GM18508 (cell line): ENCODE data around the gene CLDN5.

Source experiments
- ATAC-seq: cut with Tn5 transposase; IDR thresholded peaks from one replicate; pipeline ENCODE4 v1.9.1; 2021; ENCODE audit warnings: moderate number of reproducible peaks; ENCODE audit not compliant: insufficient read depth, unreplicated experiment

CLDN5 gene

DNA sequence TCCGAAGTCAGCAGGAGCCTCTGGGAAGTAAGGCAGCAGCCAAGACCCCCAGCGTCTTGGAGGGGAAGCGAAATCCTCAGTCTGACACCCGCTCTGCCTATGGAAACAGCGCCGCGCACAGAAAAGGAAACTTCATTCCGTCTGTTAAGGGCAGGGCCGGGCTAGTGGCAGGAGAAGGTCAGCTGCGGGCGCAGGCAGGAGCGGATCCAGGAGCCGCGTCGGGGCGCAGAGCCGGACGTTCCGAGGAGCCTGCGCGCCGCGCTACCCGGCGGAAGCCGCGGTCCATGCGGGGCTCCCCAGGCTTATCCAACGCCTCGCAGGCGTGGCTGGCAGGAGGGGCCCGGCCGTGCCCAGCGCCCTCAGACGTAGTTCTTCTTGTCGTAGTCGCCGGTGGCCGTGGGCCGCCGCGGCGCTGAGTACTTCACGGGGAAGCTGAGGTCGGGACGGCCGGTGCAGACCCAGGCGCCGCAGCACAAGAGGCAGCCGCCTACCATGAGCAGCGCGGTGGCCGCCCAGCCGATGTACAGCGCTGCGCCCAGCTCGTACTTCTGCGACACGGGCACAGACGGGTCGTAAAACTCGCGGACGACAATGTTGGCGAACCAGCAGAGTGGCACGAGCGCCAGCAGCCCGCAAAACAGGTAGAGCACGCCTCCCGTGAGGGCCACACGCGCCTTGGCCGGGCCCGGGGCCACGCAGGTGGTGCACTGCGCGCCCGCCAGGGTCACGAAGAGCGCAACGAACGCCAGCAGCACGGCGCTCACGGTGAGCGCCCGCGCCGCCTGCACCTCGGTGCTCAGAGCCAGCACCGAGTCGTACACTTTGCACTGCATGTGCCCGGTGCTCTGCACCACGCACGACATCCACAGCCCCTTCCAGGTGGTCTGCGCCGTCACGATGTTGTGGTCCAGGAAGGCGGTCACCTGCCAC lies 705 bp downstream of the CLDN5 start:
- ATAC-seq: no peak

DNA sequence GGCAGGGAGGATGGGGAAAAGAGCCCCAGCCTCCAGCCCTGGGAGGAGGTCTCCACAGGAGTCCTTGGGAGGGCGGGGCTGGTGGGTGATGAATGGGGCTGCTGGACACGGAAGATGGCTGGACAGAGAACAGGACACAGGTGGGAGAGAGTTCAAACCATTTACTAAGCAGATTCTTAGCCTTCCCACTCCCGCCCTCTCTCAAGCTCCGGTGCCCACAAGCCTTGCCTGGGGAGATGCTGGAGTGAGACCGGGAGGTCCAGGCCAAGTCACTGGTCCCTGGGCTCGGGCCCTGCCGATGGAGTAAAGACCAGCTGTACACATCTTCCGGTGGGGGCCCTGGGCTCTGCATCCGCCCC lies 1.4 kb downstream of the CLDN5 start:
- ATAC-seq: no peak

DNA sequence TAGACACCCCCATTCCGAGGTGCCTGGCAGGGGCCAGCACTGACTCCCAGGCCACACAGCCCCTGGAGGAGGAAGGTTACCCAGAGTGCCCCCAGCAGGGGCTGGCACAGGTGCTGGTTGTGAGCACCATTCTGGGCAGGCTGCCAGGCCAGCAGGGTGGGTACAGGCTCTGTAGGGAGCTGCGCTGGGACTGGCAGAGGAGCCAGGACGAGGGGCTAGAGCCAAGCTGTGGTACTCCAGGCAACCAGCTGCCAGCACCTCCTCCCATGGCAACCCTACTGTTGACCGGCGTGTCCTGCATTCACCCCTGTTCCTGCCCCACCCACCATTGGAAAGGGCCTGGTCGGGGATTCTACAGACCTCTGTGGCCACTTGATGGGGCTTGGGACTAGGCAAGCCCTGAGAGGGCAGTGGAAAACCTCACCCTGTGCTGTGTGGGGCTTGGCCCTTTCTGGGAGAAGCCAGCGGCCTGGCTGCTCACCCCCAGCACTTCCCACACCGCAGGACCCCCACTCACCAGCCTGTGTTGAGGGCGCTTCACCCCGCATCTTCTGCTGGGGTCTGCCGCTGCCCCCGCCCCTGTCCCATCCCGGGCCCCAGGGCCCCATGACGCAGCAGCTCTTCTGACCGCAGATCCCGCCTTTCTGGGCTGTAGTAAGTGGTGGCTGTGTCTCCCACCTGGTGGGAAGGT lies 1.9 kb downstream of the CLDN5 start:
- ATAC-seq: no peak

DNA sequence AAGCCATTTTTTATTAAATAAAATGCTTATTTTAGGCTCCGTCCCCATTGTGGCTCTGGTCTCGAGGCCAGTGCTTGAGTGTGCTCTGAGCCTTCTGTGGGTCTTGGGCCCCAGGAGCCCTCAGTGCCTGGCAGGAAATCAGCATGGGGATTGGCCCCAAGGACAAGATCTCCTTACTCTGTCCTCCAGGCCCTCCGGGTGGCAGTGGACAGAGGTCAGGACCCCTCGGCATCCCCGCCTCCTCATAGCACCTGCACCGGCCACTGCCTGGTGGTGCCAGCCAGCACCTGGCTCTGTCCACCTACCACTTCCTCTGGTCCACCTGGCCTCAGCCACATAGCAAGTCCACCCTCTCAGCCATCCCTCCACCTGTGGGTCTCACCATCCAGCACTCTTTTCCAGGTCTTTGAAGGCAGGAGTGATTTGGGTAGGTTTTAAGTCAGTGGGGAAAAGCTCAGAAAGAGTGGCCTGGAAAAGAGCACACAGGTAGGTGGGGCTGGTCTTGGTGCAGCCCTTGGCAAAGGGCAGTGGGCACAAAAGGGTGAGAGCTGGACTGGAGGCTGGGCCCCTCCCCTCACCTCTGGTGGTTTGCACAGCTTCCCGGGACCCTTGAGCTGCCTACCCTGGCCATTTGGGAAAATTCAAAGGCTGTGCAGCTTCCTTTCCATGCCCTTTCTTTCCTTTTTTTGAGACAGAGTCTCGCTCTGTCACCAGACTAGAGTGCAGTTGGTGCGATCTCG lies 3.5 kb downstream of the CLDN5 start:
- ATAC-seq: no peak

DNA sequence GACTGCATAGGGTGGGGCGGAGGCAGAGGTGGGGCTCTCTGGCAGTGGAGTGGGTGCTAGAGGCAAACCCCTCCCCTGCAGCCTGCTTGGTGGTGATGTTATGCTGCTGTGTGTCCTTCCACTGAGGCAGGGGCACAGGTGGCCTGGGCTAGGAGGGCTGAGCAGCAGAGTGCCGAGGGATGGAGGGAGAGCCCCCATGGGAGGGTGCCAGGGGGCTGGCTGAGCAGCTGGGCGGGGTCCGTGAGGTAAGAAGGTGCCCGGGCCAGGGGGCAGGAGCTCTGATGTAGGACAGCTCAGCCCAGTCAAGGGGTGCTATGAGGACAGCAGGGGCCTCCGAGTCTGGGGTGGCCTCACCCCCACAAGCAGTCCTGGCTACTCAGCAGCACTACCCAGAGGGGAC lies 4.2 kb downstream of the CLDN5 start:
- ATAC-seq: no peak

DNA sequence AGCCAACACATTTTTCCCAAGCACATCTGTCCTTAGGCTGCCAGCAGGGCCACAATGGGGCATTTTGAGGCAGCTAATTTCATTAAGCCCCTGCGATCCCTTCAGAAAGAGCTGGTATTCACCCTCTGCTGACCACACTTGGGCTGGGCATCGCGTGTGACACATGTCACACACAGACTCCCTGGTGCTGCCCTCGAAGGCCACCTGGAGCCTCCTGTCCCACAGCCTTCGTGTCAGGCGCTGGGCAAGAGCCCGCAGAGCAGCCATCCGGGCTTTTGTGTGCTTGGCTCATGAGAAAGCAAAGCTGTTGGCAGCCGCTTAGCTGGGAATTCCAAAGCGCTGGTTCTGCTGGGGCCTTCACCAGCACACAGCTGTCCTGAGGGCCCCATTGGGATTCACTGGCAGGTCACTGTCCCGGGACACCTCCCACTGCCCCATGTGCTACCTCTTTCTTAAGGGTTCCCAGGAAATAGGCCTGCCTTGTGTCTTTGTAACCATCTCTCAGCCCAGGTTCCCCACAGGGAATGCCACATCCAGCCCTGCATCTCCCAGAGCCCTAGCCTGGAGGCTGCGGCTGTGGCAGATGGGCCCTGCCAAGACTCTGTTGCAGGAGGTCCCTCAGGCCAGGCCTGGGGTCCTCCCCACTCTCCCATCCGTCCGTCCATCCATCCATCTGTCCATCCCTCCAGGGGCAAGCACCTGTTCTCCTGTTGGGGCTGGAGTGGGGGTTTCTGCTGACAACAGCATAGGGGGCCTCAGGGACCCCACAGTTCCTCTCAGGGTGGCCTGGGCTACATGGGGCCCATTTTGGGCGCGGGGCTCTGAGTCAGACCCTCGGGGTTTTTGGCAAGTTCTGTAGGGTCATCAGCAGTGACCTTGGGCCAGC lies 4.9 kb downstream of the CLDN5 start:
- ATAC-seq: no peak

DNA sequence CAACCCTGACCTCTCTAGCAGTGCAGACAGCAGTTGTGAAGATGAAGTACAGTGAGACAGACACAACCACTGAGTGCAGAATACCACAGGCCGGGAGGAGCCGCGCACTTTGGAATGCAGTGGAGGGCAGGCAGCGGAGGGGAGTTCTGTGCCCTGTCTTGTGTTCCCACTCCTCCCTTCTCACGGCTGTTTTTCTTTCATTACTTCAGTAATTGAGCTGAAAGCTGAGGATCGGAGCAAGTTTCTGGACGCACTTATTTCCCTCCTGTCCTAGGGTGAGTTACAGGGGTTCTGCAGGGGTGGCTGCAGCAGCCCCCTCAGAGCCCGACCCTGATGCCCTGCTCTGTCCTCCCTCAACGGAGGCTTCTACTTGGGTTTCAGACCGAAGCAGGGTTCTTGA lies 5.6 kb downstream of the CLDN5 start:
- ATAC-seq: no peak

DNA sequence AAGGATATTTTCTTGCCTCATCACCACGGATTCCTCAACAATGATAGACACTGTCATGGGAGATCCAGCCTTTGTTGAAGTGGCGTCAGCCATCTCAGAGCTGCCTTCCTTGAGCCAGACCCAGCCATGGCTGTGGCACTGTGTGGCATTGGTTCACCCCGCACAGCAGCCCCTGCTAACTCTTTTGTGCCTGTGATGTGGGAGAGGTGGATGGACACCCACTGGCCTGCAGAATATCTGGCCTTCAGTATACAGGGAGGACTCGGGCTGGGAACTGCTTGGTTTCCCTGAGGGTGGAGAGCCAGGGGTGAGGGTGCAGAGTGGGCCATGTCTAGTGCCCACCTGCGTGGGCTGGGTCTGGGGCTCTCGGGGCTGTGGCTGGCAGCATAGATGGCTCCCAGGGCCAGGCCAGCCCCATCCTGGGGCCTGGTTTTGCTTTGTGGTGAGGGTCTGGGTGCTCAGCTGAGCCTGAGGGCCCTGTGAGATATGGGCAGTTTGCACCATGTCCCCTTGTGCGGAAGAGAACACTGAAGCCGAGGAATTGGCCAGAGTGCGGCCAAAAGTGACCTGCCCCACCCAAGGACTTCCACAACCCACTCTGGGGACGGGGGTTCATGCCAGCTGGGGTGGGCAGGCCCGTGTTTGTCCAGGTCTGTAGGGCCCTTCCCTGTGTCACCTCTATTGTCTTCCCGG lies 6.1 kb downstream of the CLDN5 start:
- no peak for ATAC-seq

DNA sequence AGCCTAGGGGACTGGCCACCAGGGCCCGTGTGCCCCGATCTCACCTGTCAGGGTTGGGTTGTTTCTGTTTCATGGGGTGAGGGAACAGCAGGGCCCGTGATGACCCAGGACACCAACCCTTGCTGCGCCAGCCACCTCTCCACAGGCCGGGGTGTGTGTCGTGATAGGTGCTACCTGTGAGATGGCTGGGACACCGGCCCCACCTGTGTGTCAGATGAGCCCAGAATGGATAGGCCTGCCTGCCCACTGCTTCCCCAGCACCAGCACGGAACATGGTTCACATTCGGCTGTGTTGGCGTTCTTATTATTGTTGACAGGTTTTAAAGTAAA lies 7.1 kb downstream of the CLDN5 start:
- no peak for ATAC-seq

DNA sequence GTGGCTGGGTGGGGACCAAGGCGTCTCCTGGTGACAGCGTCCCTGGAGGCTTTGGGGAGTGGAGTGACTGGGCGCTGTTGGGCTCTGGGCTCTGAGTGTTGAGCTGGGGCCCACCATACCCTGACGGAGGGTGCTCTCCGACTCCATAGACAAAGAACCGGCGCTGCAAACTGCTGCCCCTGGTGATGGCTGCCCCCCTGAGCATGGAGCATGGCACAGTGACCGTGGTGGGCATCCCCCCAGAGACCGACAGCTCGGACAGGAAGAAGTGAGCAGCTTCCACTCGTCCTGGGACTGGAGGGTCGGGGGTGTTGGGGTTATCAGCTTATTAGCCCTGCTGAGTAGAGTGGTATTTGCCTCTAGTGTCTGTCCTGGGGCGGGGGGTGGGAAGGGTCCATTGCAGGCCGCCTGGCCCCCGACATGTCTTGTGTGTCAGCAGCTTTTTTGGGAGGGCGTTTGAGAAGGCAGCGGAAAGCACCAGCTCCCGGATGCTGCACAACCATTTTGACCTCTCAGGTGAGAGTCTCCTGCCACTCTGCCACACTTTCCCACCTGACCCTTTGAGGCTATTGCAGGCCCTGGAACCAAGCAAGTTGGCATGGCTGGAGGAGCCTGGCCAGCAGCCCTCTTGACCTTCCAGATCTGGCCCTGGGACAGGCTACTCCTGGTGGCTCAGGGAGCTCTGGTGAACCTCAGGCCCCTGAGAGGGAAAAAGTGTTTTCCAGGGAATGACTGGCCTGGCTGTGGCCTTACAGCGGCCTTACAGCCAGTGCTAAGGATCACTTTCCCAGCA lies 7.6 kb downstream of the CLDN5 start:
- no peak for ATAC-seq

DNA sequence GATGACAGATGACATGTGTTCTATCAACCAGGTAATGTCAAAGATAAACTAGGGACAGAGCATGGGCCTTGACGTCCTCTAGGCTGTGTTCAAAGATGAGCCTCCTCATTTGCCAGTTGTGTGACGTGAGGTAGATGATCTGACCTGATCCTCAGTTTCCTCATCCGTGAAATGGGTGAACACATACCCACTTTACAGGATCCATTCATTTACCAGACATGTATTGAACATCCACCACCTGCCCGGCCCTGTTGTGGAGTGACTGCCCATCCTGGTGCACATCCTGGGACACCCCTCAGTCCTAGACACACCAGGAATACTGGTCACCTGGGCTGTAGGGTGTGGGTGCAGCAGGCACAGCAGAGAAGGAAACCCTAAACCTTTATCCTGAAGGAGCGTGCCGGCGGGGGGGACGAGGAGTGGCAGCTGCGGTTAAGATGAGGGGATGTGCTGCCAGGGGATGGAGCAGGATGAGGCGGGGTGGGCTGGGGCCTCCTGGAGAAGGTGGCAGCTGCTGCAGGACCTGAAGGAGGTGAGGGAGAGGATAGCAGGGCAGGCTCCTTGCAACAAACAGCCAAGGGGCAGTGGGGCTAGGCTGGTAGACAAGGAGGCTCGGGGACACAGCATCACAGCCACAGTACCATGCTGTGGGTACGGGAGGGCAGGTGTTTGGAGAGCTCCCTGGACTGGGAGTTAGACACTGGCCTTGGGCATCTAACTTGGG lies 8.4 kb downstream of the CLDN5 start:
- ATAC-seq: no peak

DNA sequence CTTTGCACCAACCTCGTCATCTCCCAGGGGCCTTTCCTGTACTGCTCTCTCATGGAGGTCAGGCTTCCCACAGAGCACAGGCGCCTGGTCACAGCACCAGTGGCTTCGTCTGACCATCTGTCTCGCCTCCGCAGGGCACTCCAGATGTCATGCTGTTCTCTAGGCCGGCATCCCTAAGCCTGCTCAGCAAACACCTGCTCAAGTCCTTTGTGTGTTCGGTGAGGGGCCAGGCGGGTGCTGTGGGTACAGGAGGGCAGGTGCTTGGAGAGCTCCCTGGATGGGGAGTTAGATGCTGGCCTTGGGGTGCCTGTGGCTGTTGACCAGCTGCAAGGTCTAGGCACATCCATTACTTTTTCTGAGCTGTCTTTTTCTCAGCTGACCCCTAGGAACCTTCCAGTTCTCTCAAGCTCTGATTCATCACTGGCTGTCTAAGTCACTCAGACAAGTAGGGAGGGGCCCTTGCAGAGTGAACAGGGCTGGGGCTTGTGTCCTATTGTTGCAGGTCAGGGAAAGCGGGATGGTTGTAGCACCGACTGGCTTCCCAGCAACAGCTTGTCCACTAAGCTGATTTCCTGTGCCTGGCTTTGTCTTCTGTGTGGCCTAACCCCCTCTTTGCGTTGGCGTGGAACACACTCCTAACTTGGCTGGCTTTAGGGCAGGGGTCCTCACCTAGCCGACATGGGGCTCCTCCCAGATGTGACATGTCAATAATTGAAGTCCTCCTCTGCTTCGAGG lies 9.2 kb downstream of the CLDN5 start:
- ATAC-seq: no peak

DNA sequence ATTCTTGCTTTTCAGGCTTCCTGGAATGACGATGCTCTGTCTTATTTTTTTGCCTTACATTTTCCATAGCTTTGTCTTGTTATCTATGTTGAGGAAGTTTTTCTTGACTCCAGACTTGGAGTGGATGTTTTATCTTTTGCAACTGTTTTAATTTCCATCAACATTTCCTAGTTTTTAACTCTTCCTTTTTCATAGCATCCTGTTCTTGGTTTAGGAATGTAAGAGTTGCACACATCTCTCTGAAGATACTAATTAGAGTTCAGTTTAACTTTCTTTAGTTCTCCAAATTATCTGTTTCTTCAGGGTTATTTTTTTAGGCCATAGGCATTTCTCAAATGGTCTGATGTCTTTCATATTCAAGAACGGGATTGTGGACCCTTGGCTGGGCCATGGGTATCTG lies 10.4 kb downstream of the CLDN5 start:
- no peak for ATAC-seq

DNA sequence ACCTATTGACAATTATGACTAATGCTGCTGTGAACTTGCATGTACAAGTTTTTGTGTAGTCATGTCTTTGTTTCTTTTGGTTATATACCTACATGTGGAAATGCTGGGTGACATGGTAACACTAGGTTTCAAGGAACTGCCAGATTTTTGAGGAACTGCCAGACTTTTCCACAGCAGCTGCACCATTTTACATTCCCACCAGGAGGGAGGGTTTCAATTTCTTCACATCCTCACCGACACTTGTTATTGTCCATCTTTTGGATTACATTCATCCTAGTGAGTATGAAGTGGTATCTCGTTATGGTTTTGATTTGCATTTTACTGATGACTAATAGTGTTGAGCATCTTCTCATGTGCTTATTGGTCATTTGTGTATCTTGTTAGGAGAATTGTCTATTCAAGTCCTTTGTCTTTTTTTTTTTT lies 13.3 kb downstream of the CLDN5 start:
- ATAC-seq: no peak

DNA sequence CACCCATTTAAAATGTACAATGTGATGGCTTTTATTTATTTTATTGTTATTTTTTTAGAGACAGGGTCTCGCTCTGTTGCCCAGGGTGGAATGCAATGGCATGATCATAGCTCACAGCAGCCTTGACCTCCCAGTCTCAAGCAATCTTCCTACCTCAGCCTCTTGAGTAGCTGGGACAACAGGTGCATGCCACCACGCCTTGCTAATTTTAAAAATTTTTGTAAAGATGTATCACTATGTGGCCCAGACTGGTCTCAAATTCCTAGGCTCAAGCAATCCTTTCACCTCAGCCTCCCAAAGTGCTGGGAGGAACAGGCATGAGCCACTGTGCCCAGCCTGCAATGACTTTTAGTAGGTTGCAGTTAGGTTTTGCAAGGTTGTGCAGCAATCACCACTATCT lies 14.3 kb downstream of the CLDN5 start:
- no peak for ATAC-seq

DNA sequence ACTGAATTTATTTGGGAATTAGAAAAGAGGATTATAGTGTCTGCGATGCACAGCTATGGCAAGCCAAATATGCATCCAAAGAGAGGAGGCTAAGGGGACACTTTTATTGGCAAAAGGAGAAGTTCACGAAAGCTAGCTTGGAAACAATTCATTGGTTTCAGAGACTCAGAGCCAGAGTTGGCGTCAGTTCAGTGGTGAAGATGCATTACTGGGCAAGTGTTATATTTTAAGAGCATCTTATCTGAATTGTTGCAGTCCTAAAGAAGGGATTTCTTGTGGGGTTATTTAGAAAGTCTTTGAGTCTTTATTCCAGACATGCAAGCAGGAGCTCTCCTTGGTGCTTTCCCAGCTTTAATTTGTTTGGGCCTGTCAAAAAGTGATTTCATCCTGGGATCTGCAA lies 15.0 kb downstream of the CLDN5 start:
- ATAC-seq: no peak

DNA sequence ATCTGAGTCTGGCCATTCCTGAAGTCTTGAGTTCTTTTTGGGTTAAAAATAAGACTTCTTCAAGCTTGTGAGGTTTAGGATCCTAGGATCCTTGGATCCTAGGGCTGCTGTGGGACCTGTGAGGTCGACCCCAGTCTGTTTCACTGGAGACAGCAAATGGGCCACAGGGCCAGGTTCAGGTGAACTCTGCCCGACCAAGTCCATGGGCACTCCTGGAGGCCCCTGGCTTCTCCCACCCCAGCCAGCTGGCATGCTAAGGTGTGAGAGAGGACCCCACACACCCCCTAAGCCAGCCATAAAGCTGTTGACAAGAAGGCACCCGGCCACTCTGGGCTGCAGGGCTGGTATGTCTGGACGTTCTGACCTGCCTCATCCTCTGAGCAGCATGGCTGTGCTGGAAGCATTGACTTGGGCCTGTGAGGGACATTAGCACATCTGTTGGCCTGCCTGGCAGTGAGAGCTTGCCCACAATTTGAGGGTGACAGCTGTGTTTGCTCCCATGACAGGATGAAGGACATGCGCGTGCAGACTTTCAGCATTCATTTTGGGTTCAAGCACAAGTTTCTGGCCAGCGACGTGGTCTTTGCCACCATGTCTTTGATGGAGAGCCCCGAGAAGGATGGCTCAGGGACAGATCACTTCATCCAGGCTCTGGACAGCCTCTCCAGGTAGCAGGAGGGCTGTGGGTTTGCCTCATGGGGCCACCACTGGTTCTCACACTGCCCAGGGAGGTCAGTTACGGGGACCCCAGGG lies 16.0 kb downstream of the CLDN5 start:
- no peak for ATAC-seq
